NCI-H748 treated with DMSO at 0.1 percent for 48 hours (cell line): ENCODE results near the gene LHFPL5.

Experiments used
- DNase-seq: peaks from one replicate; lab custom pipeline; 2025; lab: John Stamatoyannopoulos, UW

LHFPL5 gene

DNA sequence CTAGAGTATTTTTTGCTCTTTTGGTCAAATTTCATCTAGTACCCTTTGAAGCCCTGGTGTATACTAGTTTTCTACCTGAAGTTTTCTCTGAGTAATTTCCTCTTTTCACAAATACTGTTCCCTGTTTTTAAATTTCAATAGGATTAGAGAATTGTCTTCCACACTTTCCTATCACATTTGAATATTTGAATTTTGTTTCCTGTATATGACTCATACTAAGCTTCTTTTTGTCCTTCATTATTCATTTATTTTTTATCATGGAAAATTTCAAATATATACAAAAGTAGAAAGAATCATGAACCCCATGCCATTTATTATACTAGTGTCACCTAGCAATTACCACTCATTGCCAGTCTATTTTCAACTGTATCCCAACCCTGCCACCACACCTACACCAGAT lies 52.7 kb downstream of the LHFPL5 start:
- no peak for DNase-seq

DNA sequence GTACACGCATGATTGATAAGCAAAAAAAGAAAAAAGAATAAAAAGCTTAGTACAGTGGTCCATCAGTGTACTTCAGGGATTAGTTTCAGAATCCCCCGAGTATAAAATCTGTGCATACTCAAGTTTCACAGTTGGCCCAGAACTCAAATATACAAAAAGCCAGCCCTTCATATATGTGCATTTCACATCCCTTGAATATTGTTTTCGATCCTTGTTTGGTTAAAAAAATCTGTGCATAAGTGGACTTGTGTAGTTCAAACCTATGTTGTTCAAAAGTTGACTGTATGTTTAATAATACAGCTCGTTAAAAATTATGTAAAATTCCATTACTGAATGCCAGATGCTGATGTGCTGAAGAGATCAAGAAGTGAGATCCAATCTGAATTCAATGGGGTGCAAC lies 54.2 kb downstream of the LHFPL5 start:
- DNase-seq: no peak
